ENCODE measurements around the gene SPAG8.

SPAG8 gene, protein sequence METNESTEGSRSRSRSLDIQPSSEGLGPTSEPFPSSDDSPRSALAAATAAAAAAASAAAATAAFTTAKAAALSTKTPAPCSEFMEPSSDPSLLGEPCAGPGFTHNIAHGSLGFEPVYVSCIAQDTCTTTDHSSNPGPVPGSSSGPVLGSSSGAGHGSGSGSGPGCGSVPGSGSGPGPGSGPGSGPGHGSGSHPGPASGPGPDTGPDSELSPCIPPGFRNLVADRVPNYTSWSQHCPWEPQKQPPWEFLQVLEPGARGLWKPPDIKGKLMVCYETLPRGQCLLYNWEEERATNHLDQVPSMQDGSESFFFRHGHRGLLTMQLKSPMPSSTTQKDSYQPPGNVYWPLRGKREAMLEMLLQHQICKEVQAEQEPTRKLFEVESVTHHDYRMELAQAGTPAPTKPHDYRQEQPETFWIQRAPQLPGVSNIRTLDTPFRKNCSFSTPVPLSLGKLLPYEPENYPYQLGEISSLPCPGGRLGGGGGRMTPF

GRCh38 chr9:35812025-35812602 is at the start of gene SPAG8:
Gene SPAG8 (minus strand): TSS chr9:35812262. CDS start chr9:35812147, 115 bp downstream.
- peak; percentile 91 for DNase-seq (ENCODE audit: low read depth)

DNA sequence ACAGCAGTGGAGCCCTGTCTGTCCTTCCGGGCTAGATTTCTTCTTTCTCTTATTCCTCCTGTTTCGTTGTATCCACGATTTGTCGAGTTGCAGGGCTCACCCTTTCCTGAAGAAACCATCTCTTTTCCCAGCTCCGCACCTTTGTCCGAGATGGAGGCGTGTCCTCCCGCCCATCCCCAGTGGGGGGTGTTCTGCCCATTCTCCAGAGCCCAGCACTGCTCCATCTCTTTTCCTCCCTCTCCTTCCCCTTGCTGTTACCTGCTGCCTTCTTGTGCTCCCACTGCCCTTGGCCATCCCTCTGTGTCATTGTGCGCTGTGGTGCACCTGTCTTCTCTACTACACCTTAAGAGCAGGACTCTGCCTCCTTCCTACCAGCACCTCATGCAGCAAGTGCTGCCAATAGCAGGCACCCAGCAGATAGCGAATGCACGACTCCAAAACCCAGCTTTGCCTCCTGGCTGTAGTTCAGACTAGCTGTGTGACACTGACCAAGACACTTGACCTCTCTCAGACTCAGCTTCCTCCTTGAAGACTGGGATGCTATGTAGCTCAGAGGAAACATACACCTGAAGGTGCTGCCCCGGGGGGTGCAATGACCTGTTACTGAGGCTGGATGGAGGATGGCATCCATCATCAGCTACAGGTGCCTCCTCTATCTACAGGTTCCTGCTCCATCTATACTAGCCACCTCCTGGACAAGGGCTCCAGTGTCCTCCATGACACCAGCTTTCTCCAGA is 49.3 kb upstream of the SPAG8 start:
- DNase-seq (ENCODE audit: low read depth) = no peak

DNA sequence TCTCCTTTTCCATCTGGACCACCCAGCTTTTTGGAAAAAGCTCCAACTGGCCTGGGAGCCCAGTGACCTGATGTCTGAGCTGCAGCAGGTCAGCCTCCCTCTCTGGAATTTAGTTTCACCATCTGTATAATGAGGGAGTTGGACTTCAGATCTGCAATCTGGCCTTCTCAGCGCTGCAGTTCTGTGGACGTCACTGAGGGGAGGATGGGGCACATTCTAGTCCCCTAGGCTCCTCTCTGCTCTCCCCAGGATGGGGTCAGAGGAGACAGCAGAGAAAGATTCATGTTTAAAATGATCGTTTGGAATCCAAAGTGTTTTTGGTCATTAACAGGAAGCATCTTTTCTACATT is 47.9 kb upstream of the SPAG8 start:
- DNase-seq (ENCODE audit: low read depth) = no peak

DNA sequence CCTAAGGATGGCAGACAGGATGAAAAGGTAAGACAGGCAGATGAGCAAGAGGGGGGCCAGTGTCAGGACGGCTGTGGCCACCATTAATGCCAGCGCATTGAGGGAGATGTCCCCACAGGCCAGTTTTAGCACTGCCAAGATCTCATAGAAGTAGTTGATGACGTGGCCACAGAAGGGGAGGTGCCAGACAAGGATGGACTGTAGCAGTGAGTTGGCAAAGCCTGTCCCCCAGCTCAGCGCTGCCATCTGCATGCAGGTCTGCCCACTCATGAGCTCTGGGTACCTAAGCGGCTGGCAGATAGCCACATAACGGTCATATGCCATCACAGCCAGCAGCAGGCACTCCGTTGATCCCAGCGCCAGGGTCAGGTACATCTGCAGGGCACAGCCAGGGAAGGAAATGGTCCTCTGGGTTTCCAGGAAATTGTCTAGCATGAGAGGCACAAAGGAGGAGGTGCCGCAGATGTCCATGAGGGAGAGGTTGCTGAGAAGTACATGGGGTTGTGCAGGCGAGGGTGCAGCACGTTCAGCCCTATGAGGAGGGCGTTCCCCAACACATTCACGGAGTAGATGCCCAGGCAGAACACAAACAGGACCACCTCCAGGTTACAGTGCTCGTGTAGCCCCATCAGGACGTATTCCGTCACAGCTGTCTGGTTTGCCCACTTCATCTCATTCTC is 47.4 kb upstream of the SPAG8 start:
- no peak for DNase-seq (ENCODE audit: low read depth)

DNA sequence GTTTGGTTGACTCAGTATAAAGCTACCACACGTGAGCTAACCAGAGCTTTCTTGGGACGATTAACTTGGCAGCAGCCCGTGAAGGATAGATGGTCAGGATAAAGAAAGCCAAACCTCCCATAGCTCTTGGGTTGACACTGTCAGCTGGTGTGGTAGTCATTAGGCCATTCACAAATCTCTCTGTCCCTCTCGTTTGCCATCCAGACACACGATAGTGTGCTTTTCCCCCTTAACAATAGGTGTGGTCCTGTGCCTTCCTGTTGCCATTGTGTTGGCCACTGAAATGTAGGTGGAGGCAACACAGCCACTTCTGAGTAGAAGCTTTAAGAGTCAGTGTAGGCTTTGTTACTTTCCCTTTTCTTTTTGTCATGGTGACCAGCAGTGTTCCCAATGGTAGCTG is 46.4 kb upstream of the SPAG8 start:
- no peak for DNase-seq (ENCODE audit: low read depth)

- no peak for DNase-seq (ENCODE audit: low read depth)
Measured at GRCh38 chr9:35856882-35857281, 44.8 kb upstream of the SPAG8 start.

DNA sequence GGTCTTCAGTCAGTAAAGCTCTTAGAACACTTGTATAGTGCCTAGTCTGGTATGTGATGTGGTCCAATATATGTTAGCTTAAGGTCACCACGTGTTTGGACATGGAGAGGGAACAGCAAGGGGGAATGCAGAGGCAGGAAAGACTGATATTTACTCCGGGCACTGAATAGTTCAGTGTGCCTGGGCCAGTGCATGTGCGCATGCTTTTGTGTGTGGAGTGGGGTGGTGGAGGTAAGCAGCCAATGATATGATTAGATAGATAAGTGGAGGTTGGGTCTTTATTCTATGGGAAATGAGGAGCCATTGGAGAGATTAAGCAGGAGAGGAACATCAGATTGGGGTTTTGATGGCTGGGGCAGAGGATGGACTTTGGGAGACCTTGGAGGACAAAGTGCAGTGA is 44.1 kb upstream of the SPAG8 start:
- DNase-seq (ENCODE audit: low read depth) = no peak

DNA sequence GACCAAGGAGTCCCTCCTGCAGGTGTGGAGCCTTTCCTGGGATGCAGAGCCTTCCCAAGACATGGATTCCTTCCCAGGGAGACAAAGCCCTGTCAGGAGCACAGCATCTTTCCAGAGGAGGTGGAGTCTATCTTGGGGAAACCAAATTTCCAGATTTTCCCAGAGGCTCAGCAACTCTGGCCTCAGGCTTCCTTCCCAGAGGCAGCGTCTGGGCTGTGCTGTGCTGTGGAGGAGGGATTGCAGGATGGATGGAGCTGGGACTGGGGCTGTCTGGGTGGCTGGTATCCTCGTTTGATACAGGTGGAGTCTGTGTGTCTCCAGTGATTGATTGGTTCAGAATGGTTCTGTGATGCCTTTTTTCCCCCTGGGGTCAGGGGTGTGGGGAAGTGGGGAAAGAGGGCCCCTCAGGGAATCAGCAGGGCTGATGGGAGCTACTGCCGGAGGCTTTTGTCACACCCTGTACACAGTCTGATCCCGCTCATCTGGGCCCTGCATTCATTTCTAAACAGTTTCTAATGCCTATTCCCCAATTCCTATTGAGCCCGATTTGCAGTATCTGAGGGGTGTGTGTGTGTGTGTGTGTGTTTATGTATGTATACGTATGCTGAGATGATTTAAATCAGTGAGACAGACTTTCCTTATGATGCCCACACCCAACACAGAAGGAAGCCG is 42.2 kb upstream of the SPAG8 start:
- no peak for DNase-seq (ENCODE audit: low read depth)

DNA sequence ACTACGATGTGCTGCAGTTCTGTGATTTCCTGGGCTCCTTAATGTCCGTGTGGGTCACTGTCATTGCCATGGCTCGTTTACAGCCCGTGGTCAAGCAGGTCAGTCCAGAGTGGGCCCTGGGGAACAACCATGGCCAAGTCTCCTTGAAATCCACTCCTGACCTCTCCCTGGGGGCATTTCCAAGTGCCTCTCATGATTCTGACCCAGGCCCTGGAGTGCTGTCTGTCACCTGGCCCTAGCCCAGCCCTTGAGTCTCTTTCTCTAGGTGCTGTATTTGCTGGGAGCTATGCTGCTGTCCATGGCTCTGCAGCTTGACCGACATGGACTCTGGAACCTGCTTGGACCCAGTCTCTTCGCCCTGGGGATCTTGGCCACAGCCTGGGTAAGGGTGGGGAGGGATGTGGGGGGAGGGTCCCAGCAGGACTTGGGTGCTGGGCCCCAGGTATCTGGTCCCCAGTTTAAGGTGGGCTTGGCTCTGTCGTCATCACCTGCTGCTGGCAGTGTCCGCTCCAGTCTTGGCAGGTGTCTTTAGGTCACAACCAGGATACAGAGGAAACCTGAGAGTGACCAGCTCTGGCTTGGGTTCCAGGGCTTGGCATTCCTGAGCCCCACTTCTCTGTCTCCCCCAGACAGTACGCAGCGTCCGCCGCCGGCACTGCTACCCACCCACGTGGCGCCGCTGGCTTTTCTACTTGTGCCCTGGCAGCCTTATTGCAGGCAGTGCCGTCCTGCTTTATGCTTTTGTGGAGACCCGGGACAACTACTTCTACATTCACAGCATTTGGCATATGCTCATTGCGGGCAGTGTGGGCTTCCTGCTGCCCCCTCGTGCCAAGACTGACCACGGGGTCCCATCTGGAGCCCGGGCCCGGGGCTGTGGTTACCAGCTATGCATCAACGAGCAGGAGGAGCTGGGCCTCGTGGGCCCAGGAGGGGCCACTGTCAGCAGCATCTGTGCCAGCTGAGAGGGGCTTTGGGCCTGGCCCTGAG is 41.1 kb upstream of the SPAG8 start:
- DNase-seq (ENCODE audit: low read depth) = no peak

GRCh38 chr9:35852267-35852815 is 40.3 kb upstream of the SPAG8 start:
- DNase-seq (ENCODE audit: low read depth) = no peak

DNA sequence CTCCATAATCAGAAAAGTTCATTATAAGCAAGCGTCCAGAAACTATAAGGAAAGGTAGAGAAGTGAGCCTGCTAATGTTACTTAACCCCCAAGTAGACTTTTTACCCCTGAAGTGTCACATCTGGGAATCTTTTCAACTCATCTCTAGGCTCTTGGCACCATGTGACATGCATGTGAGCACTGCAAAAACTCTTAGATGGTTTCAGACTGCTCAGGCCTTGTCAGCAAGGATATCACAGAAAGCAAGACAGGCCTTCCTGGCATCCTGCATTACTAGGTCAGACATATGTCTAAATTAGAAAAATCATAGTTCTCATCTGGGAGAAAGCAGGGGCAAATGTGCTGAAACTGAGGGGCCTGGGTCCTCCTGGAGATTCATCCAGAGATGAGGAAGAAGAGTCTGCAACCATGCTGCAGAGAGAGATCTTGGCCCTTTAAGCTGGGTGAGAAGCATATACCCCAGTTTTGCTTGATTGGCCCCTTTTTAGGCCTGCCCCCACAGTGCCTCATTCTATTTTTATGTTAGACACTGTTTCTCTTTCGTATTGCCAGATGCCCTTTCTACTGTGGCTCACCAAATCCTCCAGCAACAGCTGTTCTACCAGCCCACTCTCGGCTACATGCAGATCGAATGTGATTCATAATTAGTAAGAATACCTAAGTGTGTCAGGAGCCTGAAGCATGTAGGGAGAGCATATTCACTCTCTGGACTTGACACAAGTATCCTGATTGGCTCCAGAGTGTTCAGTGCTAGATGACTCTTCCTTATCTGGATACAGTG is 35.9 kb upstream of the SPAG8 start:
- DNase-seq (ENCODE audit: low read depth) = peak; percentile 24

DNA sequence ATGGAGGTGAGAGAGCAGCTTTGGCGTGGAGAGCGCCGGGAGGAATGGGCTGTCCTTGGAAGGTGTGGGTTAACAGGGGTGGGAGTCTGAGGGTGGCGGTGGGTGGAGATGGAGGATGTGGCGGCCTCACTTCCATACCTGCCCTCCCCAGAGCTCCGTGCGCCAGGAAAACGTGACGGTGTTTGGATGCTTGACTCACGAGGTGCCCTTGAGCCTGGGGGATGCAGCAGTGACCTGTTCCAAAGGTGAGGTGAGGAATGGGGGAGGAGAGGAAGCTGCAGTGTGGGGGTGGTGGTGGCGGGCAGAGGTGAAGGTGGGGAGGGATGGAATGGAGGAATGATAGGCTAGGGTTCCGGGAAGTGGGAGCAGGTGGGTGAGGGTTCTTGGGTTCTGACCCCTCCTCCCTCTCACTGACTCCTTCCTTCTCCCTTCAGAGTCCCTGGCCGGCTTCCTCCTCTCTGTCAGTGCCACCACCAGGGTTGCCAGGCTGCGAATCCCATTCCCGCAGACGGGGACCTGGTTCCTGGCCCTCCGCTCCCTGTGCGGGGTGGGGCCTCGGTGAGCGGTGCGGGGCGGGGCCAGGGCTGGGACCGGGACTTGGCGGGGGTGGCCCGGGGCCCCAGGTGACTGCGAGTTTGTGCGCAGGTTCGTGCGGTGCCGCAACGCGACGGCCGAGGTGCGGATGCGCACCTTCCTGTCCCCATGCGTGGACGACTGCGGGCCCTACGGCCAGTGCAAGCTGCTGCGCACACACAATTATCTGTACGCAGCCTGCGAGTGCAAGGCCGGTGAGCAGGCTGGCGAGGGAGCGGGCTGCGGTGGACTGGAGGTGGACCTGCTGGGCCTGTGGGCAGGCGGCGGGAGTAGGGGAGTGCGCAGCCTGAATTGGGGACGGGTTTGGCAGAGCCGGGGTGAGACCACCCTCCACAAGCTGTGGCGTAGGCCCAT is 34.0 kb upstream of the SPAG8 start:
- no peak for DNase-seq (ENCODE audit: low read depth)

DNA sequence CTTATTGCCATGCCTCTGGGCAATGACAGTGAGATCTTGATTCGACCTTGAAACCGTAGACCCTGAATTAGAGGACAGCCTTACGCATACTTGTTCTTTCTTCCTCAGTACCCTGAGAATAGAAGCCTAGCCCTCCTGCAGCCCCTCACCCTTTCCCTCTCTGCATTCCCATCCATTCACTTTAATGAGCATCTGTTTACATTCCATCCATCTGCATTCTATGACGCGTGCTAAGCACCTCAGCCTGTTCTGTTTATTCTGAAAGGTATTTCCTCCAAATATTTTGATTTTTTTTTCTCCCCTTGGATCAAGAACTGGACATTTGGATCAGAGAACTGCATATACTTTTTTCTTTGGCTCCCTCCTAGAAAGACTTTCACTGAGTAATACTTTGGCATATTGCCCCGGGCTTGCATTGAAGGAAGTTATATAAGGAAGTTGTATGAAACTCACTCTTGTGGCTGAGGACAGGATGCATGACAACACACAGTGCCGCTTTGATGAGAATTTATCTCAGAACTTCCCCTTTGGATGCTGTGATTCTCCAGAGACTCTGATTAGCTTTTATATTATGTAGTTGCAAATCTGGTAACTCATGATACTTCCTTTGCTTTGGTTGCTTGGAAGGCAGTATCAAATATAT is 32.7 kb upstream of the SPAG8 start:
- DNase-seq (ENCODE audit: low read depth) = no peak

DNA sequence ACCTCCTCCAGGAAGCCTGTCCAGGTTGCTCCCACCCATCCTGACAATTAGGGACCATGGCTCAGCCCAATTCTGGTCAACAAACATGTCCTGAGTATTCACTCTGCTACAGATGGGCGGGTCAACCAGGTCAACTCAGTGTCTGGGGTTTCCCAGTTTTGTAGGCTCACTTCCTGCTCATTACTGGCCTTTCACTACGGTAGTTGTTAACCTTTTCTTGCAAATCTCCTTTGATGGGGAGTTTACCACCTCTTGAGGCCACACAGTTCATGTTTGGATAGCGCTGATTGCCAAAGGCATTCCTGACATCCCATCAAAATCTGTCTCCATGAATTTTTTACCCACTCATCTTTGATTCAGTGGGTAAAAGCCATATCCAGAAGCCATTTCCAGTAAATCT is 30.7 kb upstream of the SPAG8 start:
- DNase-seq (ENCODE audit: low read depth) = no peak

GRCh38 chr9:35842020-35842745 is 30.1 kb upstream of the SPAG8 start:
- no peak for DNase-seq (ENCODE audit: low read depth)

DNA sequence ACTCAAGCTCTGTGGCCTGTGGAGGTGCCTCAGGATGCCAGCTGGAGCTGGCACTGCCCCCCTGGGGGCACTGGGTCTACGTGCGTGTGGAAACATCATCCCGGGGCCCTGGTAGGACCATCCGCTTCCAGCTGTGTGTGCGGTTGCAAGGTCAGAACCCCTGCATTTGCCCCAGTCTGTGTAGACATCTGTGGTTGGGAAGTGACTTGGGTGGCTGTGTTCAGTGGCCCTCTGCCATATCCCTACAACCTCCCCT is 29.5 kb upstream of the SPAG8 start:
- DNase-seq (ENCODE audit: low read depth) = no peak

GRCh38 chr9:35840881-35841644 is 29.0 kb upstream of the SPAG8 start:
- DNase-seq (ENCODE audit: low read depth) = no peak

Measured in activated T-cell treated with anti-CD3 and anti-CD28 coated beads for 24 hours (primary cell).